ACHN (cell line): ENCODE measurements around the gene RAB12.
"Not testable (repeated sequence)": the region's sequence is repeated elsewhere in the genome, so short reads cannot be mapped to it uniquely, and the experiment has no call there.

Source experiments
- DNase-seq: peaks from one replicate; pipeline ENCODE4 v3.0.0-alpha.2; 2015
- in situ Hi-C: cut with HindIII; loops from 2 replicates; pipeline ENCODE4 v1.10.0; 2017; ENCODE audit warnings: low sequenced_read_pairs, low pct_ligation_motif_present, low pct_unique_long_range_greater_than_20kb

Gene RAB12

GRCh38 chr18:8608795-8609658 is at the start of gene RAB12:
Gene RAB12 (plus strand): TSS chr18:8609437. CDS start chr18:8609440, 3 bp downstream.
- peak; percentile 81 for DNase-seq
- in situ Hi-C loops: no loop called here

DNA sequence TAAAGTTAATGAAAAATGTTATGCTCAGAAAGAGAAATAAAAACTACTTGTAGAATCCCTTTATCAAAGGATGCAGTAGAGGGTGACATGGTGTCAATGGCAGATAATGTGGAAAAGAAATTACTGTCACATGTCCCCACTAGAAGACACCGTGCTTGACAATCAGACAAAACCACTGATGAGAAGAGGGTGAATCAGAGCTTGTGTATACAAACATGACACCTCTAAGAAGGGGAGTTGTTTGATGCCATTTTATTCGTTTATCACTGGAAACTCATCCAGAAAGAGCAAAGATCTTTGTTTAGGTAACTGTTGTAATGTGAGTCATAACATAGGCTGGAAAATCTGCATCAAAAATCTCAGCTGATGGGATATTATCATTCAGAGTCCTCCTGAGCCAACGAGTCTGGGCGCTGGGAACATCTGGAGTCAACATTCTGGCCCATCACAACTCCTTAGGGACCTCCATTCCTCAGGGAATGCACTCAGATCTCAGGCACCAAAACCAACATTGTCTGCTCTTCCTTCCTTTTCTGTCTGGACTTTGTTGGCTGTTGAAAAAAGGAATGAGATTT is 49.5 kb upstream of the RAB12 start:
- in situ Hi-C loops: no loop called here
- no peak for DNase-seq

DNA sequence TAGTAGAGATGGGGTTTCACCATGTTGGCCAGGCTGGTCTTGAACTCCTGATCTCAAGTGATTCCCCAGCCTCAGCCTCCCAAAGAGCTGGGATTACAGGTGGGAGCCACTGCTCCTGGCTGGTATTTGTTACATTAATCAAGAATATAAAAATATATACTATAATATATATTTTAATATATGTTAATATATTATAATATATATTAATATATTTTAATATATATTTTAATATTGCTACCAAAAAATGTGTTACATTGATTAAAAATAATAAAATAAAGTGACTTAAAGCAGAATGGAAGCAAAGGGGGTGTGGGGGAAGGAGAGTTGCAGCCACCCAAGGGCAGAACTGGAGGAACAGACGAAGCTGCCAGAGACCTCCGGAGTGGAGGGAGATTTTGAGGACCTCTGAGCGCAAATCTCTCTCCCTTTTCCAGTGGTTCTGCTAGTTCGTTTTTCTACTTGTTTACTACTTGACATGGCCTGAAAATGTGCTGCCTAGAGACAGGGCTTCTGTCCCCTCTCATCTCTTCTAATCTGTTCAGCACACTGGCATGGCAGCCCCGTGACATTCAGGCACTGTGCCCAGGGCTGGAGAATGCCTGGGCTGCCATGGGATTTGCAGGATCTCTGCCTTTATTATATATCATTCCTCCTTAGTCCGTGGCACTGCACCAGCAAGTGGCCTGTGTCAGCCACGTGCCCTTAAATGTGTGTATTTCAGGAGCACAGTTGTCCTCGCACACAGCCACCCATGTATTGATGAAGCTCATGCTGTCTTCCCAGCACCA is 47.9 kb upstream of the RAB12 start:
- in situ Hi-C loops: no loop called here
- DNase-seq: no peak

GRCh38 chr18:8562070-8562469 is 47.2 kb upstream of the RAB12 start:
- no peak for DNase-seq
- in situ Hi-C loops: no loop called here

GRCh38 chr18:8562919-8563318 is 46.3 kb upstream of the RAB12 start:
- in situ Hi-C loops: no loop called here
- DNase-seq: no peak

DNA sequence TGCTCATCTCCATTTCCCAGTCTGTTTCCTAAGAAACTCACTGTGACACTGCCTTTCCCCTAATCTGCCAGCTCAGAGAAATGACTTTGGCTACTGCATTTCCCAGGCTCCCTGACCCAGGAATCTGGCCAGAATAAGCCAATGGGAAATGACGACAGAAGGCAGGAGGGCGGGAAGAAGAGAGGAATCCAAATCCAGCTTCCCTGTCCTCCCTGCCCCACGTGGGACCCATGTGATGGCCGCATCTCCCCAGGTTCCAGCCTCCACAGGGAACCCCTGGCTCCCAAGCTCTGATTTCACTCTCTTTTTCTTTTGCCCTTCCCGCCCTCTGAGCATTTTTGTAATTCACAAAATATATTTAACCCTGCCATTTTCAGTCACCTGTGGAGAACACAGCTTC is 37.8 kb upstream of the RAB12 start:
- in situ Hi-C loops: no loop called here
- no peak for DNase-seq

DNA sequence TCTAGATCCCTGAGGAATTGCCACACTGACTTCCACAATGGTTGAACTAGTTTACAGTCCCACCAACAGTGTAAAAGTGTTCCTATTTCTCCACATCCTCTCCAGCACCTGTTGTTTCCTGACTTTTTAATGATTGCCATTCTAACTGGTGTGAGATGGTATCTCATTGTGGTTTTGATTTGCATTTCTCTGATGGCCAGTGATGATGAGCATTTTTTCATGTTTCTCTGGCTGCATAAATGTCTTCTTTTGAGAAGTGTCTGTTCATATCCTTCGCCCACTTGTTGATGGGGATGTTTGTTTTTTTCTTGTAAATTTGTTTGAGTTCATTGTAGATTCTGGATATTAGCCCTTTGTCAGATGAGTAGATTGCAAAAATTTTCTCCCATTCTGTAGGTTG is 35.5 kb upstream of the RAB12 start:
- in situ Hi-C loops, DNase-seq: not testable (repeated sequence)

GRCh38 chr18:8584798-8585197 is 24.4 kb upstream of the RAB12 start:
- DNase-seq: no peak
- in situ Hi-C loops: no loop called here

- no peak for DNase-seq
- in situ Hi-C loops: no loop called here
Observed at GRCh38 chr18:8586941-8587340, 22.3 kb upstream of the RAB12 start.

DNA sequence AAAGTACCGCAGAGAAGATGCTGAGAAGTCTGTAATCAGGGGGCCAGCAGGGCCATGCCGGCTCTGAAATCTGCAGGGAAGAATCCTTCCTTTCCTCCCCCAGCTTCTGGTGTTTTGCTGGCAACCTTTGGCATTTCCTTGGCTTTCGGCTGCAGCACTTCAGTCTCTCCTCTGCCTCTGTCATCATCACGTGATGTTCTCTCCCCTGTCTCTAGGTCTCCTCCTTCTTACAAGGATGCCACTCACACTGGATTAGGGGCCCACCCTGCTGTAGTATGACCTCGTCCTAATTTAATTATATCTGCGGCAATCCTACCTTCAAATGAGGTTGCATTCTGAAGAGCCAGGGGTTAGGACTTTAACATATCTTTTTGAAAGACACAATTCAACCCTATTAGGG is 13.8 kb upstream of the RAB12 start:
- in situ Hi-C loops: no loop called here
- DNase-seq: no peak

- in situ Hi-C loops: no loop called here
- DNase-seq: peak; percentile 49
Observed at GRCh38 chr18:8601277-8602032, 7.8 kb upstream of the RAB12 start.

GRCh38 chr18:8602040-8602439 is 7.2 kb upstream of the RAB12 start:
- in situ Hi-C loops: no loop called here
- DNase-seq: no peak

DNA sequence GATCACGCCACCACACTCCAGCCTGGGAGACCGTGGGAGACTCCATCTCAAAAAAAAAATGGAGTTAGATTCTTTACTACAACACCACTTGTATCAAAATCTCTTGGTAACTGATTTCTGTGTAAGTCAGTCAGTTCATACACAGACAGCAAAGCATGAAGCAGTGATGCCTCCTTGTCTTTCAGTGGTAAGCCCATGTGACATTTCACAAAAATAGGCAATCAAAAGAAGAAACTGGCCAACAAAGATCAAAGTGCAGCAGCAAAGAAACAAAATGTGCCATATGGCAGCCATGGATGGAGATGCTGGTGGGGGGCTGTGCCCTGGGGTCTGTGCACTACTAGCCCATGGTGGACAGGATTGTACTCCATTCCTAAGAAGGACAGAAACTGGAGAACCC is 6.7 kb upstream of the RAB12 start:
- no peak for DNase-seq
- in situ Hi-C loops: no loop called here

- in situ Hi-C loops: no loop called here
- no peak for DNase-seq
Observed at GRCh38 chr18:8603663-8604520, 5.3 kb upstream of the RAB12 start.

DNA sequence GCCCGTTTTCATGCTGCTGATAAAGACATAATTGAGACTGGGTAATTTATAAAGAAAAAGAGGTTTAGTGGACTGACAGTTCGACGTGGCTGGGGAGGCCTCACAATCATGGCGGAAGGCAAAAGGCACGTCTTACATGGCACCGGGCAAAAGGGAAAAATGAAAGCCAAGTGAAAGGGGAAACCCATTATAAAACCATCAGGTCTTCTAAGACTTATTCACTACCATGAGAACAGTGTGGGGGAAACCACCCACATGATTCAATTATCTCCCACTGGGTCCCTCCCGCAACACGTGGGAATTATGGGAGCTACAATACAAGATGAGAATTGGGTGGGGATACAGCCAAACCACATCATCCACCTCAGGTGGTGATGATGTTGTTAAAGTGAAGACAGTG is 3.3 kb upstream of the RAB12 start:
- no peak for DNase-seq
- in situ Hi-C loops: no loop called here

- in situ Hi-C loops: no loop called here
- no peak for DNase-seq
Observed at GRCh38 chr18:8607776-8608742, 1.2 kb upstream of the RAB12 start.
